Loucy (cell line): ENCODE results near the gene GNA15.

Experiments
- H2AFZ ChIP-seq: fragments of 200-600 bp; sonication (generic); 2 replicates; pipeline ENCODE4 v1.6.0; 2016; ENCODE audit warnings: antibody characterized with exemption, mild to moderate bottlenecking, low read length, moderate library complexity
- H3F3A ChIP-seq: fragments of 200-600 bp; 2 replicates; pipeline ENCODE4 v1.6.0; 2016; ENCODE audit warnings: antibody characterized with exemption, low read depth, mild to moderate bottlenecking
- H3K27me3 ChIP-seq: fragments of 200-600 bp; sonication (generic); 2 replicates; pipeline ENCODE4 v1.6.1; 2014; ENCODE audit warnings: low read length, mild to moderate bottlenecking; ENCODE audit not compliant: insufficient read depth, poor library complexity, severe bottlenecking
- H3K36me3 ChIP-seq: fragments of 200-600 bp; sonication (generic); 2 replicates; pipeline ENCODE4 v1.6.1; 2016; ENCODE audit warnings: low read length; ENCODE audit not compliant: insufficient read depth
- H3K4me1 ChIP-seq: fragments of 200-600 bp; sonication (generic); 2 replicates; pipeline ENCODE4 v1.5.1; 2014; ENCODE audit warnings: low read length, mild to moderate bottlenecking; ENCODE audit not compliant: insufficient read depth, poor library complexity, severe bottlenecking
- H3K4me2 ChIP-seq: fragments of 200-600 bp; sonication (generic); 2 replicates; pipeline ENCODE4 v1.6.0; 2014; ENCODE audit warnings: antibody characterized with exemption, low read length, low read depth, mild to moderate bottlenecking; ENCODE audit not compliant: poor library complexity, severe bottlenecking
- H3K4me3 ChIP-seq: fragments of 200-600 bp; sonication (generic); 2 replicates; pipeline ENCODE4 v1.5.1; 2014; ENCODE audit warnings: low read length, mild to moderate bottlenecking, mixed read lengths; ENCODE audit not compliant: poor library complexity, severe bottlenecking
- H3K79me2 ChIP-seq: fragments of 200-600 bp; sonication (generic); 2 replicates; pipeline ENCODE4 v1.6.1; 2014; ENCODE audit warnings: low read length; ENCODE audit not compliant: insufficient read depth
- H3K9ac ChIP-seq: fragments of 200-600 bp; sonication (generic); 2 replicates; pipeline ENCODE4 v1.6.0; 2014; ENCODE audit warnings: mild to moderate bottlenecking, low read depth, low read length, moderate library complexity; ENCODE audit not compliant: poor library complexity, severe bottlenecking
- H3K9me2 ChIP-seq: fragments of 200-600 bp; sonication (generic); replicated peaks from 2 replicates; pipeline ENCODE4 v1.6.1; 2016; ENCODE audit warnings: low read depth, low read length, mixed read lengths
- H3K9me3 ChIP-seq: fragments of 200-600 bp; sonication (generic); 2 replicates; pipeline ENCODE4 v1.6.1; 2014; ENCODE audit warnings: mild to moderate bottlenecking, antibody characterized with exemption, low read length, low read depth; ENCODE audit not compliant: insufficient read depth
- H4K20me1 ChIP-seq: fragments of 200-600 bp; sonication (generic); 2 replicates; pipeline ENCODE4 v1.6.0; 2014; ENCODE audit warnings: antibody characterized with exemption, low read length, mild to moderate bottlenecking; ENCODE audit not compliant: insufficient read depth, poor library complexity, severe bottlenecking
- CTCF ChIP-seq: fragments of 200-600 bp; sonication (generic); conservative IDR thresholded peaks from 2 replicates; pipeline ENCODE4 v1.5.1; 2014; ENCODE audit warnings: mild to moderate bottlenecking, antibody characterized with exemption, low read length
- EZH2phosphoT487 ChIP-seq: fragments of 200-600 bp; IDR thresholded peaks from 2 replicates; pipeline ENCODE4 v1.6.1; 2018; ENCODE audit warnings: antibody characterized with exemption, mild to moderate bottlenecking, moderate library complexity, borderline replicate concordance

GNA15 gene

GRCh38 chr19:3196933-3197205 is 61.0 kb downstream of the GNA15 start:
- Histone ChIP-seq H4K20me1 (no peaks in the 10 kb centered on the region), H3K36me3 (peaks cover 3% of the 10 kb centered on the region; the same call in 1 of the 2 replicates), H3K9ac (no peak overlapping the region)

GRCh38 chr19:3198901-3199700 is 63.3 kb downstream of the GNA15 start:
- Histone ChIP-seq H4K20me1 (no peaks in the 10 kb centered on the region), H3K4me2 (no peak overlapping the region)

More at GRCh38 chr19:3196933-3197205, 61.0 kb downstream of the GNA15 start:
- Histone ChIP-seq H3K4me3 (no peak overlapping the region), H3K9me3 (no peaks in the 10 kb centered on the region), H3F3A (no peaks in the 10 kb centered on the region), H3K4me1 (no peaks in the 10 kb centered on the region), H3K4me2 (no peak overlapping the region), H2AFZ (no peak overlapping the region), H3K79me2 (no peaks in the 10 kb centered on the region), H3K9me2 (no peaks in the 10 kb centered on the region), H3K27me3 (no peaks in the 10 kb centered on the region)
- TF ChIP-seq CTCF: no peak
- no peak for TF ChIP-seq EZH2phosphoT487

GRCh38 chr19:3201072-3201700 is 65.4 kb downstream of the GNA15 start:
- Histone ChIP-seq H2AFZ (no peak overlapping the region), H3K9ac (no peak overlapping the region), H3K36me3 (peaks cover 3% of the 10 kb centered on the region; the same call in 1 of the 2 replicates), H4K20me1 (no peaks in the 10 kb centered on the region), H3K4me2 (no peak overlapping the region), H3K9me3 (no peaks in the 10 kb centered on the region), H3K79me2 (no peaks in the 10 kb centered on the region), H3K27me3 (no peaks in the 10 kb centered on the region), H3K4me1 (no peaks in the 10 kb centered on the region), H3F3A (no peaks in the 10 kb centered on the region), H3K9me2 (no peaks in the 10 kb centered on the region), H3K4me3 (no peak overlapping the region)
- no peak for TF ChIP-seq CTCF
- TF ChIP-seq EZH2phosphoT487: no peak

More at GRCh38 chr19:3198901-3199700, 63.3 kb downstream of the GNA15 start:
- TF ChIP-seq CTCF (no peak), EZH2phosphoT487 (no peak)
- Histone ChIP-seq H3K79me2 (no peaks in the 10 kb centered on the region), H2AFZ (no peak overlapping the region), H3K36me3 (peaks cover 3% of the 10 kb centered on the region; the same call in 1 of the 2 replicates), H3K4me3 (no peak overlapping the region), H3K27me3 (no peaks in the 10 kb centered on the region), H3K9me2 (no peaks in the 10 kb centered on the region), H3K9ac (no peak overlapping the region), H3F3A (no peaks in the 10 kb centered on the region), H3K9me3 (no peaks in the 10 kb centered on the region), H3K4me1 (no peaks in the 10 kb centered on the region)
